ENCODE data around the gene GARIN3. TPM values are rescaled to one million over a fixed set of nuclear protein-coding genes. Genes with fewer than 3 reads are reported as not detected.

Gene GARIN3
- total and polyA plus RNA-seq, 9 donors: not detected

- Histone ChIP-seq H3K9me3 (no peaks in the 10 kb centered on the region), H3K27ac (no peak overlapping the region), H3K4me1 (ENCODE audit: insufficient read depth) (no peaks in the 10 kb centered on the region), H3K36me3 (no peaks in the 10 kb centered on the region), H3K4me3 (no peak overlapping the region), H3K27me3 (no peaks in the 10 kb centered on the region)
- WGBS, 3 donors: 71 to 94% (median 74%) methylated on average over 4 of the region's 4 CpGs
- DNase-seq: no peak
- TF ChIP-seq, protein P1, sequence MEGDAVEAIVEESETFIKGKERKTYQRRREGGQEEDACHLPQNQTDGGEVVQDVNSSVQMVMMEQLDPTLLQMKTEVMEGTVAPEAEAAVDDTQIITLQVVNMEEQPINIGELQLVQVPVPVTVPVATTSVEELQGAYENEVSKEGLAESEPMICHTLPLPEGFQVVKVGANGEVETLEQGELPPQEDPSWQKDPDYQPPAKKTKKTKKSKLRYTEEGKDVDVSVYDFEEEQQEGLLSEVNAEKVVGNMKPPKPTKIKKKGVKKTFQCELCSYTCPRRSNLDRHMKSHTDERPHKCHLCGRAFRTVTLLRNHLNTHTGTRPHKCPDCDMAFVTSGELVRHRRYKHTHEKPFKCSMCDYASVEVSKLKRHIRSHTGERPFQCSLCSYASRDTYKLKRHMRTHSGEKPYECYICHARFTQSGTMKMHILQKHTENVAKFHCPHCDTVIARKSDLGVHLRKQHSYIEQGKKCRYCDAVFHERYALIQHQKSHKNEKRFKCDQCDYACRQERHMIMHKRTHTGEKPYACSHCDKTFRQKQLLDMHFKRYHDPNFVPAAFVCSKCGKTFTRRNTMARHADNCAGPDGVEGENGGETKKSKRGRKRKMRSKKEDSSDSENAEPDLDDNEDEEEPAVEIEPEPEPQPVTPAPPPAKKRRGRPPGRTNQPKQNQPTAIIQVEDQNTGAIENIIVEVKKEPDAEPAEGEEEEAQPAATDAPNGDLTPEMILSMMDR (IDR thresholded peaks at IDR 0.05): no peak
- no peak for TF ChIP-seq EP300 (IDR thresholded peaks at IDR 0.05)
- no peak for TF ChIP-seq POLR2A (IDR thresholded peaks at IDR 0.05)
- intact Hi-C loops (cut with DNase I): no loop called here
These were observed 37.4 kb upstream of the GARIN3 start for GRCh38 chr5:157203417-157203816.

- TF ChIP-seq EP300 (IDR thresholded peaks at IDR 0.05): no peak
- Histone ChIP-seq H3K9me3 (no peaks in the 10 kb centered on the region), H3K27ac (no peak overlapping the region), H3K4me3 (no peak overlapping the region), H3K27me3 (no peaks in the 10 kb centered on the region), H3K4me1 (ENCODE audit: insufficient read depth) (no peaks in the 10 kb centered on the region), H3K36me3 (no peaks in the 10 kb centered on the region)
- 81 to 87% (median 85%) methylated on average over 4 of the region's 4 CpGs for WGBS, 3 donors
- DNase-seq: no peak
- intact Hi-C loops (cut with DNase I): no loop called here
These were observed 35.8 kb upstream of the GARIN3 start for GRCh38 chr5:157201857-157202256.

GRCh38 chr5:157198277-157198986 is 32.4 kb upstream of the GARIN3 start:
- 37 to 48% (median 37%) methylated on average over 5 of the region's 5 CpGs for WGBS, 3 donors
- no peaks in the 10 kb centered on the region for H3K27me3 ChIP-seq
- TF ChIP-seq POLR2A (IDR thresholded peaks at IDR 0.05) (no peak), EP300 (IDR thresholded peaks at IDR 0.05) (no peak)
- TF ChIP-seq, protein P1 (IDR thresholded peaks at IDR 0.05): no peak
- no peaks in the 10 kb centered on the region for H3K36me3 ChIP-seq
- no peak overlapping the region for H3K27ac ChIP-seq
- H3K9me3 ChIP-seq: no peaks in the 10 kb centered on the region
- no peak overlapping the region for H3K4me3 ChIP-seq
- intact Hi-C loops (cut with DNase I): no loop called here
- DNase-seq: no peak
- no peaks in the 10 kb centered on the region for H3K4me1 ChIP-seq (ENCODE audit: insufficient read depth)

GRCh38 chr5:157197086-157197485 is 31.0 kb upstream of the GARIN3 start:
- intact Hi-C loops (cut with DNase I): no loop called here
- no peak for TF ChIP-seq POLR2A (IDR thresholded peaks at IDR 0.05)
- TF ChIP-seq, protein P1 (IDR thresholded peaks at IDR 0.05): no peak
- no peak for TF ChIP-seq EP300 (IDR thresholded peaks at IDR 0.05)
- WGBS, 3 donors: 73 to 82% (median 77%) methylated on average over 3 of the region's 3 CpGs
- Histone ChIP-seq H3K36me3 (no peaks in the 10 kb centered on the region), H3K27me3 (no peaks in the 10 kb centered on the region), H3K9me3 (peaks cover 0 to 2% of the 10 kb centered on the region in 2 donors), H3K27ac (no peak overlapping the region), H3K4me3 (no peak overlapping the region), H3K4me1 (ENCODE audit: insufficient read depth) (no peaks in the 10 kb centered on the region)
- no peak for DNase-seq

- H3K9me3 ChIP-seq: peaks cover 0 to 3% of the 10 kb centered on the region in 2 donors
- no peaks in the 10 kb centered on the region for H3K4me1 ChIP-seq (ENCODE audit: insufficient read depth)
- intact Hi-C loops (cut with DNase I): no loop called here
- no peaks in the 10 kb centered on the region for H3K36me3 ChIP-seq
- no peaks in the 10 kb centered on the region for H3K27me3 ChIP-seq
- TF ChIP-seq POLR2A (IDR thresholded peaks at IDR 0.05): no peak
- no peak for TF ChIP-seq EP300 (IDR thresholded peaks at IDR 0.05)
- TF ChIP-seq, protein P1 (IDR thresholded peaks at IDR 0.05): no peak
- H3K27ac ChIP-seq: no peak overlapping the region
- H3K4me3 ChIP-seq: no peak overlapping the region
- no peak for DNase-seq
These were observed 30.0 kb upstream of the GARIN3 start for GRCh38 chr5:157196045-157196444.

All from ovary (tissue), 9 donors.